WTC11 (cell line): ENCODE results near the gene PGA5.

Source experiments
- IRF2 ChIP-seq: sonication (generic); formaldehyde crosslinking; IDR thresholded peaks from 2 replicates; pipeline ENCODE4 v1.8.0; 2022; ENCODE audit warnings: low read depth, missing genetic modification reagents, borderline replicate concordance
- NR2C2 ChIP-seq: sonication (generic); formaldehyde crosslinking; IDR thresholded peaks from 2 replicates; pipeline ENCODE4 v1.8.0; 2022; ENCODE audit warnings: mild to moderate bottlenecking, missing genetic modification reagents
- STAT6 ChIP-seq: sonication (generic); formaldehyde crosslinking; conservative IDR thresholded peaks from 2 replicates; pipeline ENCODE4 v1.8.1; 2023; ENCODE audit warnings: mild to moderate bottlenecking, low read depth, missing genetic modification reagents, moderate library complexity
- ZNF263 ChIP-seq: sonication (generic); formaldehyde crosslinking; IDR thresholded peaks from 2 replicates; pipeline ENCODE4 v1.8.1; 2022; ENCODE audit warnings: low read depth, mild to moderate bottlenecking, moderate library complexity, missing genetic modification reagents
- TF ChIP-seq, protein P1 (sequence below): fragments of 200-600 bp; IDR thresholded peaks from 2 replicates; pipeline ENCODE4 v1.8.0; 2022; ENCODE audit warnings: antibody characterized with exemption
- TF ChIP-seq, protein P2 (sequence below): sonication (generic); formaldehyde crosslinking; IDR thresholded peaks from 2 replicates; pipeline ENCODE4 v1.8.0; 2022; ENCODE audit warnings: mild to moderate bottlenecking, missing genetic modification reagents
- TF ChIP-seq, protein P3 (sequence below): sonication (generic); formaldehyde crosslinking; IDR thresholded peaks from 2 replicates; pipeline ENCODE4 v1.8.1; 2022; ENCODE audit warnings: missing genetic modification reagents, borderline replicate concordance

- TF ChIP-seq, protein P1, sequence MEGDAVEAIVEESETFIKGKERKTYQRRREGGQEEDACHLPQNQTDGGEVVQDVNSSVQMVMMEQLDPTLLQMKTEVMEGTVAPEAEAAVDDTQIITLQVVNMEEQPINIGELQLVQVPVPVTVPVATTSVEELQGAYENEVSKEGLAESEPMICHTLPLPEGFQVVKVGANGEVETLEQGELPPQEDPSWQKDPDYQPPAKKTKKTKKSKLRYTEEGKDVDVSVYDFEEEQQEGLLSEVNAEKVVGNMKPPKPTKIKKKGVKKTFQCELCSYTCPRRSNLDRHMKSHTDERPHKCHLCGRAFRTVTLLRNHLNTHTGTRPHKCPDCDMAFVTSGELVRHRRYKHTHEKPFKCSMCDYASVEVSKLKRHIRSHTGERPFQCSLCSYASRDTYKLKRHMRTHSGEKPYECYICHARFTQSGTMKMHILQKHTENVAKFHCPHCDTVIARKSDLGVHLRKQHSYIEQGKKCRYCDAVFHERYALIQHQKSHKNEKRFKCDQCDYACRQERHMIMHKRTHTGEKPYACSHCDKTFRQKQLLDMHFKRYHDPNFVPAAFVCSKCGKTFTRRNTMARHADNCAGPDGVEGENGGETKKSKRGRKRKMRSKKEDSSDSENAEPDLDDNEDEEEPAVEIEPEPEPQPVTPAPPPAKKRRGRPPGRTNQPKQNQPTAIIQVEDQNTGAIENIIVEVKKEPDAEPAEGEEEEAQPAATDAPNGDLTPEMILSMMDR, result no peak
- TF ChIP-seq, protein P2, sequence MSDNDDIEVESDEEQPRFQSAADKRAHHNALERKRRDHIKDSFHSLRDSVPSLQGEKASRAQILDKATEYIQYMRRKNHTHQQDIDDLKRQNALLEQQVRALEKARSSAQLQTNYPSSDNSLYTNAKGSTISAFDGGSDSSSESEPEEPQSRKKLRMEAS (CRISPR knock-in tag), result no peak
- TF ChIP-seq ZNF263 (CRISPR knock-in tag) (no peak), NR2C2 (no peak), STAT6 (CRISPR knock-in tag) (no peak), IRF2 (CRISPR knock-in tag) (no peak)
- TF ChIP-seq, protein P3, sequence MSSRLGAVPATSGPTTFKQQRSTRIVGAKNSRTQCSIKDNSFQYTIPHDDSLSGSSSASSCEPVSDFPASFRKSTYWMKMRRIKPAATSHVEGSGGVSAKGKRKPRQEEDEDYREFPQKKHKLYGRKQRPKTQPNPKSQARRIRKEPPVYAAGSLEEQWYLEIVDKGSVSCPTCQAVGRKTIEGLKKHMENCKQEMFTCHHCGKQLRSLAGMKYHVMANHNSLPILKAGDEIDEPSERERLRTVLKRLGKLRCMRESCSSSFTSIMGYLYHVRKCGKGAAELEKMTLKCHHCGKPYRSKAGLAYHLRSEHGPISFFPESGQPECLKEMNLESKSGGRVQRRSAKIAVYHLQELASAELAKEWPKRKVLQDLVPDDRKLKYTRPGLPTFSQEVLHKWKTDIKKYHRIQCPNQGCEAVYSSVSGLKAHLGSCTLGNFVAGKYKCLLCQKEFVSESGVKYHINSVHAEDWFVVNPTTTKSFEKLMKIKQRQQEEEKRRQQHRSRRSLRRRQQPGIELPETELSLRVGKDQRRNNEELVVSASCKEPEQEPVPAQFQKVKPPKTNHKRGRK (CRISPR knock-in tag), result no peak
Observed at GRCh38 chr11:61297341-61297740, 56.4 kb downstream of the PGA5 start.
